ENCODE measurements around the gene DDIAS. TPM values are rescaled to one million over a fixed set of nuclear protein-coding genes. Genes with fewer than 3 reads are reported as not detected.

The DDIAS gene
- total and polyA plus RNA-seq, 9 of the 15 experiments (the other 6 are each of a cell fraction or from before 2014, with no cell fraction given), result 9.4 to 27.2 (median 23.3) TPM

- no peak for TF ChIP-seq RREB1 (CRISPR knock-in tag; IDR thresholded peaks at IDR 0.05)
- no peak for TF ChIP-seq MTF1 (CRISPR knock-in tag; IDR thresholded peaks at IDR 0.05; ENCODE audit: borderline replicate concordance)
Measured at GRCh38 chr11:82900277-82901164, 1.0 kb upstream of the DDIAS start, which contains the start of gene PRCP (continued).
